Skeletal muscle tissue (tissue), 4 donors: ENCODE results near the gene SEC22C. TPM values are rescaled to one million over a fixed set of nuclear protein-coding genes. Genes with fewer than 3 reads are reported as not detected.
A peak's percentile ranks its signal among the peaks of the same experiment; 100 is the strongest.
"Not testable (repeated sequence)": the region's sequence is repeated elsewhere in the genome, so short reads cannot be mapped to it uniquely, and the experiment has no call there.

Experiments
- H3K27ac ChIP-seq: one replicate; pipeline ENCODE4 v1.7.0; 2013; ENCODE audit warnings: mild to moderate bottlenecking, low read depth, low read length, inconsistent platforms
- H3K27me3 ChIP-seq, 3 donors: one replicate each; pipeline ENCODE4 v1.7.0; 2013; ENCODE audit warnings: low read length in 3 of 3; ENCODE audit not compliant: control insufficient read depth in 3 of 3, insufficient read depth in 3 of 3
- H3K36me3 ChIP-seq, 3 donors: one replicate each; pipeline ENCODE4 v1.7.0; 2013; ENCODE audit warnings: low read length in 3 of 3; ENCODE audit not compliant: control insufficient read depth in 3 of 3, insufficient read depth in 3 of 3
- H3K4me1 ChIP-seq, 3 donors: one replicate each; pipeline ENCODE4 v1.7.0; 2013; ENCODE audit warnings: low read length in 3 of 3, mild to moderate bottlenecking in 3 of 3; ENCODE audit not compliant: control insufficient read depth in 3 of 3, insufficient read depth in 3 of 3
- H3K4me3 ChIP-seq, 3 donors: one replicate each; pipeline ENCODE4 v1.7.0; 2013; ENCODE audit warnings: low read length in 3 of 3
- H3K9ac ChIP-seq, 3 donors: one replicate each; pipeline ENCODE4 v1.7.0; 2013; ENCODE audit warnings: low read length in 3 of 3, mild to moderate bottlenecking in 3 of 3, moderate library complexity in 2 of 3, low read depth in 1 of 3
- H3K9me3 ChIP-seq, 3 donors: one replicate each; pipeline ENCODE4 v1.7.0; 2013; ENCODE audit warnings: low read length in 3 of 3; ENCODE audit not compliant: control insufficient read depth in 3 of 3
- total RNA-seq: library from RNA; depleted of rRNA; stranded (reverse); fragments of >200 nt; gene quantifications from one replicate; pipeline ENCODE4 v1.2.3, GENCODE V29; 2014
- donor health status: Osteomylitis.

Gene SEC22C
- total RNA-seq, 1 donor from 2014 or later = 21.4 TPM

GRCh38 chr3:42582474-42583070, 805 bp upstream of the SEC22C start:
- Histone ChIP-seq H3K27ac (peak overlapping the region; percentile 95), H3K9me3 (no peaks in the 10 kb centered on the region), H3K9ac (peak overlapping the region; percentile 77 to 92 (median 88)), H3K27me3 (no peaks in the 10 kb centered on the region), H3K4me1 (peaks cover 8 to 18% (median 18%) of the 10 kb centered on the region in 3 donors), H3K36me3 (no peaks in the 10 kb centered on the region), H3K4me3 (peak overlapping the region; percentile 87 to 89 (median 89))

GRCh38 chr3:42581400-42581708, 413 bp downstream of the SEC22C start:
- Histone ChIP-seq H3K4me1 (peaks cover 8 to 18% (median 18%) of the 10 kb centered on the region in 3 donors), H3K9me3 (no peaks in the 10 kb centered on the region), H3K27me3 (no peaks in the 10 kb centered on the region), H3K9ac (peak overlapping the region; percentile 87 to 92 (median 88)), H3K27ac (peak overlapping the region; percentile 95), H3K36me3 (no peaks in the 10 kb centered on the region), H3K4me3 (peak overlapping the region; percentile 87 to 89 (median 89))

GRCh38 chr3:42579346-42579745, 2.4 kb downstream of the SEC22C start:
- not testable (repeated sequence) for H3K36me3 ChIP-seq, H3K27me3 ChIP-seq, H3K27ac ChIP-seq, H3K4me3 ChIP-seq, H3K9me3 ChIP-seq, H3K9ac ChIP-seq
- H3K4me1 ChIP-seq = peaks cover 8 to 18% (median 18%) of the 10 kb centered on the region in 3 donors

DNA sequence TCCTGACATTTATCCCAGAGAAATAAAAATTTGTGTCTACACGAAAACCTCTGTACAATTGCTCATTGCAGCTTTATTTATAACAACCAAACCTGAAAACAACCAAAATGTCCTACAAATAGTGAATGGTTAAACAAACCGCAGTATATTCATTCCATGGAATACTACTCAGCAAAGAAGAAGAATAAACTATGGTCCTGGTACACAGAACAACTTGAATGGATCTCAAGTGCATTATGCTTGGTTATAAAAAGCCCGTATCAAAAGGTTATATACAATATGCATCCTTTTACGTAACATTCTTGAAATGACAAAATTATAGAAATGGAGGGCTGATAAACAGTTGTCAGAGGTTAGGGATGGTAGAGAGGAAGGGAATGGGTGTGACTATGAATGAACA, 3.7 kb downstream of the SEC22C start:
- no peak overlapping the region for H3K27ac ChIP-seq
- peaks cover 8 to 18% (median 18%) of the 10 kb centered on the region in 3 donors for H3K4me1 ChIP-seq
- H3K9ac ChIP-seq = no peak overlapping the region
- H3K4me3 ChIP-seq = no peak overlapping the region
- H3K9me3 ChIP-seq = no peaks in the 10 kb centered on the region
- H3K36me3 ChIP-seq = peaks cover 0 to 9% (median 0%) of the 10 kb centered on the region in 3 donors
- H3K27me3 ChIP-seq = no peaks in the 10 kb centered on the region

DNA sequence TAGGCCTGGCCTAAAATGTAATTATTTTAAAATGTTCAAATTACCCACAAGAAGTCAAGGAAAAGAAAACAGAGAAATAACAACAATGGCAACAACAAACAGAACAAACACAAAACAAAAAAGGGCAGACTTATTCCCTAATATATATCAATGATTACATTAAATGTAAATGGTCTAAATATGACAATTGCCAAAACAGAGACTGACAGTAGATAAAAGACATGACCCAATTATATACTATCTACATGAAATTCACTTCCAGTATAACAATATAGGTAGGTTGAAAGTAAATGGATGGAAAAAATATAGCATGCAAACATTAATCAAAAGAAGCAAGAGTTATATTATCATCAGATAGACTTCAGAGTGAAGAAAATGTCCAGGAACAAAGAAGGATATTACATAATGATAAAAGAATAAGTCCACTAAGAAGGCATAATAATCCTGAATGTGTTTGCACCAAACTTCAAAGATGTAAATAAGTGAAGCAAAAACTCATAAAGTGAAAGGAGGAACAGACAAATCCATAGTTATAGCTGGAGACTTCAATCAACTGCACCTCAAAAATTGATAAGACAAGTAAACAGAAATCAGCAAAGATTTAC, 6.5 kb downstream of the SEC22C start:
- Histone ChIP-seq H3K36me3 (peaks cover 0 to 12% (median 0%) of the 10 kb centered on the region in 3 donors), H3K4me3 (no peak overlapping the region), H3K9ac (no peak overlapping the region), H3K9me3 (no peaks in the 10 kb centered on the region), H3K4me1 (peaks cover 0 to 2% (median 0%) of the 10 kb centered on the region in 3 donors), H3K27me3 (no peaks in the 10 kb centered on the region), H3K27ac (no peak overlapping the region)

DNA sequence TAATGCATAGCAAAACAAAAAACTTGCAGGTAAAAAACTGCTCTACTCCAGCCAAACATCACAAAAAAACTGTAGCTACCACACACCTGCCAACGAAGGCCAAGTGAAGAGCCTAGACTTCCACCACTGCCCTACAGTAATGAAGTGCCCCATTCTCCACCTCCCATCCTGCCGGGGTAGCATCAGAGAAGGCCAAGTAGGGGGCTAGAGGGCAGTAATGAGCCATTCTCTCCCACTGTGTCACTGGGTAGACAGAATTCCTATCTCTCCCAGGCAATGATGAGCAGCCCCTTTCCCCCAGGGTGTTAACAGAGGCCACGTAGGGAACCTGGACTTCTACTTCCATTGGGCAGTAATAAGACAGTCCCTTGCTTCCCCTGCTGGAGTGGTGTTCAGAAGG, 9.5 kb downstream of the SEC22C start:
- Histone ChIP-seq H3K9me3 (no peaks in the 10 kb centered on the region), H3K4me1 (no peaks in the 10 kb centered on the region), H3K9ac (no peak overlapping the region), H3K4me3 (no peak overlapping the region), H3K36me3 (peaks cover 4 to 23% (median 7%) of the 10 kb centered on the region in 3 donors), H3K27me3 (no peaks in the 10 kb centered on the region), H3K27ac (no peak overlapping the region)

- H3K27me3 ChIP-seq = no peaks in the 10 kb centered on the region
- no peak overlapping the region for H3K27ac ChIP-seq
- H3K36me3 ChIP-seq = peaks cover 7 to 28% (median 22%) of the 10 kb centered on the region in 3 donors
- no peaks in the 10 kb centered on the region for H3K9me3 ChIP-seq
- H3K4me1 ChIP-seq = no peaks in the 10 kb centered on the region
- no peak overlapping the region for H3K4me3 ChIP-seq
- no peak overlapping the region for H3K9ac ChIP-seq
Observed at GRCh38 chr3:42569593-42570142, 12.1 kb downstream of the SEC22C start.

- Histone ChIP-seq H3K4me3 (no peak overlapping the region), H3K36me3 (peaks cover 15 to 57% (median 42%) of the 10 kb centered on the region in 3 donors), H3K27me3 (no peaks in the 10 kb centered on the region), H3K27ac (no peak overlapping the region), H3K9me3 (no peaks in the 10 kb centered on the region), H3K9ac (peak overlapping the region in 1 of 3 donors; percentile 0), H3K4me1 (peaks cover 0 to 5% (median 0%) of the 10 kb centered on the region in 3 donors)
Observed at GRCh38 chr3:42562047-42562907, 19.5 kb downstream of the SEC22C start.

DNA sequence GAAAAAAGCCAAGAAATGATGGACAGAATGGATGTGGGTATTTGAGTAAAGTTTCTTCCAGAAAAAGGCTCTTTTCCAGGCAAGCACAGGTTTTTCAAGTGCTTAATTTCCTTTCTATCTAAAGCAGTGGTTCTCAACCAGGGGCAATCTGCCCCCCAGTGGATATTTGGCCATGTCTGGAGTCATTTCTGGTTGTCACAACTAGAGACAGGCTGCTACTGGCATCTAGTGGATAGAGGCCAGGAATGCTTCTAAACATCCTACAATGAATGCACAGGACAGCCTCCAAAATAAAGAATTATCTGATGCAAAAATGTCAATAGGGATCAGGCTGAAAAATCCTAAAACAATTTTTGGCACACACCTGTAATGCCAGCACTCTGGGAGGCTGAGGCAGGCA, 23.9 kb downstream of the SEC22C start:
- Histone ChIP-seq H3K27me3 (no peaks in the 10 kb centered on the region), H3K9ac (no peak overlapping the region), H3K9me3 (no peaks in the 10 kb centered on the region), H3K36me3 (peaks cover 31 to 61% (median 53%) of the 10 kb centered on the region in 3 donors), H3K4me1 (peaks cover 0 to 6% (median 0%) of the 10 kb centered on the region in 3 donors), H3K27ac (no peak overlapping the region), H3K4me3 (no peak overlapping the region)
